Measurements from ENCODE around the gene UGDH.

GRCh38 chr4:39571504-39571903 lies 44.3 kb upstream of the UGDH start:
- TF ChIP-seq EZH2phosphoT487 (IDR thresholded peaks at IDR 0.05; ENCODE audit: borderline replicate concordance, low read length): no peak
- TF ChIP-seq, protein P1, sequence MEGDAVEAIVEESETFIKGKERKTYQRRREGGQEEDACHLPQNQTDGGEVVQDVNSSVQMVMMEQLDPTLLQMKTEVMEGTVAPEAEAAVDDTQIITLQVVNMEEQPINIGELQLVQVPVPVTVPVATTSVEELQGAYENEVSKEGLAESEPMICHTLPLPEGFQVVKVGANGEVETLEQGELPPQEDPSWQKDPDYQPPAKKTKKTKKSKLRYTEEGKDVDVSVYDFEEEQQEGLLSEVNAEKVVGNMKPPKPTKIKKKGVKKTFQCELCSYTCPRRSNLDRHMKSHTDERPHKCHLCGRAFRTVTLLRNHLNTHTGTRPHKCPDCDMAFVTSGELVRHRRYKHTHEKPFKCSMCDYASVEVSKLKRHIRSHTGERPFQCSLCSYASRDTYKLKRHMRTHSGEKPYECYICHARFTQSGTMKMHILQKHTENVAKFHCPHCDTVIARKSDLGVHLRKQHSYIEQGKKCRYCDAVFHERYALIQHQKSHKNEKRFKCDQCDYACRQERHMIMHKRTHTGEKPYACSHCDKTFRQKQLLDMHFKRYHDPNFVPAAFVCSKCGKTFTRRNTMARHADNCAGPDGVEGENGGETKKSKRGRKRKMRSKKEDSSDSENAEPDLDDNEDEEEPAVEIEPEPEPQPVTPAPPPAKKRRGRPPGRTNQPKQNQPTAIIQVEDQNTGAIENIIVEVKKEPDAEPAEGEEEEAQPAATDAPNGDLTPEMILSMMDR (IDR thresholded peaks at IDR 0.05; ENCODE audit: low read depth, low read length, poor library complexity, severe bottlenecking): no peak

All from DOHH2 (cell line).